IMR-90 (cell line): ENCODE data around the gene ELAVL4. TPM values are rescaled to one million over a fixed set of nuclear protein-coding genes. Genes with fewer than 3 reads are reported as not detected.

Experiments used
- ATAC-seq: fragments of 200-7000 bp; cut with Tn5 transposase; 2 replicates; pipeline ENCODE4 v1.9.1; 2020; ENCODE audit warnings: low read depth, mild to moderate bottlenecking, moderate library complexity
- BruUV-seq: library from RNA; stranded (reverse); fragments of 400-500 nt; replicated peaks from 2 replicates; lab custom pipeline; 2021; lab: Mats Ljungman, UMichigan
- CTCF ChIA-PET: fragments of 300-600 bp; formaldehyde crosslinking; extraction: SDS; loops from one replicate; lab custom pipeline; 2021; ENCODE audit warnings: antibody characterized with exemption; lab: Yijun Ruan, JAX
- POLR2A ChIA-PET: fragments of 300-600 bp; sonication (Branson Sonifier 250); formaldehyde crosslinking; loops from one replicate; lab custom pipeline; 2022; ENCODE audit warnings: antibody characterized with exemption; ENCODE audit not compliant: unreplicated experiment; lab: Charles Lee
- DNase-seq: peaks from one replicate; pipeline ENCODE4 v3.0.0; 2013
- H2AFZ ChIP-seq: replicated peaks from 2 replicates; pipeline ENCODE3; 2013; ENCODE audit warnings: low read length, mild to moderate bottlenecking; ENCODE audit not compliant: poor library complexity
- H2AK5ac ChIP-seq: 2 replicates; pipeline ENCODE4 v1.6.1; 2013; ENCODE audit warnings: low read depth, low read length, inconsistent platforms
- H2AK9ac ChIP-seq: replicated peaks from 2 replicates; pipeline ENCODE3; 2013; ENCODE audit warnings: mild to moderate bottlenecking, low read depth, low read length, moderate library complexity; ENCODE audit not compliant: poor library complexity
- H2BK120ac ChIP-seq: 2 replicates; pipeline ENCODE4 v1.6.1; 2013; ENCODE audit warnings: low read depth, low read length, inconsistent platforms
- H2BK15ac ChIP-seq: 3 replicates; pipeline ENCODE4 v1.6.1; 2013; ENCODE audit warnings: low read depth, low read length, inconsistent platforms
- H2BK20ac ChIP-seq: 2 replicates; pipeline ENCODE4 v1.6.1; 2013; ENCODE audit warnings: low read depth, mild to moderate bottlenecking, inconsistent platforms, low read length, moderate library complexity
- H2BK5ac ChIP-seq: 2 replicates; pipeline ENCODE4 v1.6.1; 2013; ENCODE audit warnings: mild to moderate bottlenecking, low read depth, low read length, inconsistent platforms; ENCODE audit not compliant: poor library complexity, severe bottlenecking
- H3K14ac ChIP-seq: replicated peaks from 2 replicates; pipeline ENCODE4 v1.6.1; 2013; ENCODE audit warnings: low read depth, low read length, inconsistent platforms
- H3K18ac ChIP-seq: 2 replicates; pipeline ENCODE4 v1.6.1; 2013; ENCODE audit warnings: low read depth, low read length, control low read depth
- H3K23ac ChIP-seq: 2 replicates; pipeline ENCODE4 v1.6.1; 2013; ENCODE audit warnings: low read depth, low read length, inconsistent platforms
- H3K27ac ChIP-seq: 2 replicates; pipeline ENCODE4 v1.5.1; 2013; ENCODE audit warnings: mild to moderate bottlenecking, control low read depth, low read length; ENCODE audit not compliant: insufficient read depth
- H3K27me3 ChIP-seq: 2 replicates; pipeline ENCODE4 v1.6.1; 2013; ENCODE audit warnings: low read length; ENCODE audit not compliant: control insufficient read depth, insufficient read depth
- H3K36me3 ChIP-seq: 2 replicates; pipeline ENCODE4 v1.6.1; 2013; ENCODE audit warnings: low read length, mixed read lengths; ENCODE audit not compliant: control insufficient read depth, insufficient read depth
- H3K4ac ChIP-seq: 2 replicates; pipeline ENCODE4 v1.6.1; 2013; ENCODE audit warnings: low read depth, low read length, inconsistent platforms
- H3K4me1 ChIP-seq: 2 replicates; pipeline ENCODE4 v1.6.1; 2013; ENCODE audit warnings: low read length, mixed read lengths; ENCODE audit not compliant: control insufficient read depth, insufficient read depth
- H3K4me2 ChIP-seq: 2 replicates; pipeline ENCODE4 v1.6.1; 2013; ENCODE audit warnings: low read depth, mild to moderate bottlenecking, control low read depth, low read length, moderate library complexity
- H3K4me3 ChIP-seq: 2 replicates; pipeline ENCODE4 v1.5.1; 2013; ENCODE audit warnings: low read depth, mild to moderate bottlenecking, control low read depth, low read length, moderate library complexity; ENCODE audit not compliant: insufficient read depth
- H3K56ac ChIP-seq: 2 replicates; pipeline ENCODE4 v1.6.1; 2013; ENCODE audit warnings: low read length, inconsistent platforms; ENCODE audit not compliant: insufficient read depth; ENCODE audit errors: extremely low read depth
- H3K79me1 ChIP-seq, 2 experiments: 2 replicates each; pipeline ENCODE4 v1.6.1; 2013; ENCODE audit warnings: low read length in 2 of 2, inconsistent platforms in 1 of 2, low read depth in 1 of 2
- H3K9ac ChIP-seq: 2 replicates; pipeline ENCODE4 v1.6.1; 2013; ENCODE audit warnings: low read depth, low read length, control low read depth
- H3K9me1 ChIP-seq: 2 replicates; pipeline ENCODE4 v1.6.1; 2013; ENCODE audit warnings: low read length, inconsistent platforms; ENCODE audit not compliant: insufficient read depth
- H3K9me3 ChIP-seq: 2 replicates; pipeline ENCODE4 v1.6.1; 2013; ENCODE audit warnings: low read length; ENCODE audit not compliant: control insufficient read depth, insufficient read depth
- H4K20me1 ChIP-seq: 2 replicates; pipeline ENCODE4 v1.6.1; 2013; ENCODE audit warnings: low read length, inconsistent platforms; ENCODE audit not compliant: insufficient read depth
- H4K5ac ChIP-seq: 2 replicates; pipeline ENCODE4 v1.6.1; 2013; ENCODE audit warnings: mild to moderate bottlenecking, low read depth, low read length, control low read depth
- H4K8ac ChIP-seq, 2 experiments: 2 replicates each; pipeline ENCODE4 v1.6.1; 2013; ENCODE audit warnings: low read depth in 2 of 2, low read length in 2 of 2, control low read depth in 1 of 2, inconsistent platforms in 1 of 2
- H4K91ac ChIP-seq: 2 replicates; pipeline ENCODE4 v1.6.1; 2013; ENCODE audit warnings: low read depth, low read length, inconsistent platforms; ENCODE audit not compliant: insufficient read depth
- CEBPB ChIP-seq: IDR thresholded peaks from 2 replicates; pipeline ENCODE4 v1.6.1; 2012; ENCODE audit warnings: low read depth, low read length, improper control_type of control experiment
- CHD1 ChIP-seq: IDR thresholded peaks from 2 replicates; pipeline ENCODE4 v1.6.1; 2012; ENCODE audit warnings: low read depth, low read length, improper control_type of control experiment
- FOS ChIP-seq: fragments of 150-350 bp; IDR thresholded peaks from 2 replicates; pipeline ENCODE4 v1.6.1; 2016; ENCODE audit warnings: low read depth, low read length
- MAFK ChIP-seq: IDR thresholded peaks from 2 replicates; pipeline ENCODE4 v1.6.1; 2012; ENCODE audit warnings: low read depth, low read length, improper control_type of control experiment
- MXI1 ChIP-seq: IDR thresholded peaks from 2 replicates; pipeline ENCODE4 v1.6.1; 2012; ENCODE audit warnings: low read depth, mild to moderate bottlenecking, low read length, moderate library complexity, borderline replicate concordance
- NFE2L2 ChIP-seq: fragments of 150-350 bp; IDR thresholded peaks from 2 replicates; pipeline ENCODE4 v1.6.1; 2016; ENCODE audit warnings: low read depth, mild to moderate bottlenecking, low read length
- POLR2A ChIP-seq: IDR thresholded peaks from 2 replicates; pipeline ENCODE4 v1.6.1; 2012; ENCODE audit warnings: mild to moderate bottlenecking, low read depth, low read length
- RAD21 ChIP-seq: IDR thresholded peaks from 2 replicates; pipeline ENCODE4 v1.6.1; 2012; ENCODE audit warnings: low read length, improper control_type of control experiment
- RCOR1 ChIP-seq: IDR thresholded peaks from 2 replicates; pipeline ENCODE4 v1.6.1; 2012; ENCODE audit warnings: mild to moderate bottlenecking, low read length, improper control_type of control experiment; ENCODE audit not compliant: insufficient replicate concordance
- RFX5 ChIP-seq: IDR thresholded peaks from 2 replicates; pipeline ENCODE4 v1.8.0; 2012; ENCODE audit warnings: low read depth, mild to moderate bottlenecking, low read length, moderate library complexity
- SMC3 ChIP-seq: fragments of 150-350 bp; IDR thresholded peaks from 2 replicates; pipeline ENCODE4 v1.6.1; 2016; ENCODE audit warnings: low read depth, mild to moderate bottlenecking, antibody characterized with exemption, low read length, moderate library complexity
- WGBS, 2 experiments: methylation state at CpG; one replicate each; pipeline versions ENCODE4 v1.1.5 to v1.1.7; 2013; ENCODE audit warnings: missing lambda C conversion rate in 2 of 2; ENCODE audit not compliant: insufficient read length in 1 of 2; ENCODE audit errors: extremely low coverage in 2 of 2; 5-methylcytosine and 5-hydroxymethylcytosine counted together
- dilution Hi-C: fragments of 300-500 bp; cut with HindIII; formaldehyde crosslinking; loops from one replicate; pipeline ENCODE4 v1.14.3; 2018; ENCODE audit warnings: low sequenced_read_pairs; ENCODE audit not compliant: unreplicated experiment
- in situ Hi-C: fragments of 300-500 bp; cut with MboI; formaldehyde crosslinking; loops from 3 replicates; pipeline ENCODE4 v1.14.3; 2019; ENCODE audit warnings: low sequenced_read_pairs, inconsistent platforms, mixed read lengths
- intact Hi-C: fragments of 100-400 bp; cut with micrococcal nuclease; formaldehyde crosslinking; loops from 2 replicates; pipeline ENCODE4 v1.10.0; 2022
- polyA plus RNA-seq, 3 experiments: library from polyadenylated mRNA; depleted of rRNA; stranded (reverse); fragments of >200 nt; gene quantifications; 2 replicates each; pipeline ENCODE4 v1.2.3, GENCODE V29; 2012; ENCODE audit warnings: low replicate concordance in 1 of 3
- total RNA-seq: library from RNA; depleted of rRNA; stranded (reverse); fragments of >200 nt; gene quantifications from 2 replicates; pipeline ENCODE4 v1.2.3, GENCODE V29; 2012
- TF ChIP-seq, protein P1 (sequence below): fragments of 150-350 bp; IDR thresholded peaks from 2 replicates; pipeline ENCODE4 v1.6.1; 2017; ENCODE audit warnings: mild to moderate bottlenecking, antibody characterized with exemption, low read length, low read depth
- TF ChIP-seq, protein P2 (sequence below): conservative IDR thresholded peaks from 2 replicates; pipeline ENCODE4 v1.5.1; 2012; ENCODE audit warnings: mild to moderate bottlenecking, low read depth, low read length, improper control_type of control experiment

The ELAVL4 gene
- total and polyA plus RNA-seq, 2 of the 4 experiments (the other 2 are of a cell fraction) = not detected

- H3K27me3 ChIP-seq = no peaks in the 10 kb centered on the region
- peaks cover 2% of the 10 kb centered on the region; the same call in 1 of the 2 replicates for H3K9me3 ChIP-seq
- no peak overlapping the region for H3K18ac ChIP-seq
- no peak overlapping the region for H4K91ac ChIP-seq
- dilution Hi-C loops (no loop called here), in situ Hi-C loops (no loop called here), intact Hi-C loops (no loop called here)
- no peaks in the 10 kb centered on the region for H3K9me1 ChIP-seq
- no peak overlapping the region for H3K56ac ChIP-seq
- TF ChIP-seq CEBPB = no peak
- no peak for TF ChIP-seq MAFK
- TF ChIP-seq RFX5 = no peak
- no peak for TF ChIP-seq NFE2L2
- no peak for TF ChIP-seq POLR2A
- no peak for TF ChIP-seq SMC3
- TF ChIP-seq, protein P1, sequence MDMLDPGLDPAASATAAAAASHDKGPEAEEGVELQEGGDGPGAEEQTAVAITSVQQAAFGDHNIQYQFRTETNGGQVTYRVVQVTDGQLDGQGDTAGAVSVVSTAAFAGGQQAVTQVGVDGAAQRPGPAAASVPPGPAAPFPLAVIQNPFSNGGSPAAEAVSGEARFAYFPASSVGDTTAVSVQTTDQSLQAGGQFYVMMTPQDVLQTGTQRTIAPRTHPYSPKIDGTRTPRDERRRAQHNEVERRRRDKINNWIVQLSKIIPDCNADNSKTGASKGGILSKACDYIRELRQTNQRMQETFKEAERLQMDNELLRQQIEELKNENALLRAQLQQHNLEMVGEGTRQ = no peak
- no peak for TF ChIP-seq RAD21
- no peak for TF ChIP-seq CHD1
- TF ChIP-seq, protein P2, sequence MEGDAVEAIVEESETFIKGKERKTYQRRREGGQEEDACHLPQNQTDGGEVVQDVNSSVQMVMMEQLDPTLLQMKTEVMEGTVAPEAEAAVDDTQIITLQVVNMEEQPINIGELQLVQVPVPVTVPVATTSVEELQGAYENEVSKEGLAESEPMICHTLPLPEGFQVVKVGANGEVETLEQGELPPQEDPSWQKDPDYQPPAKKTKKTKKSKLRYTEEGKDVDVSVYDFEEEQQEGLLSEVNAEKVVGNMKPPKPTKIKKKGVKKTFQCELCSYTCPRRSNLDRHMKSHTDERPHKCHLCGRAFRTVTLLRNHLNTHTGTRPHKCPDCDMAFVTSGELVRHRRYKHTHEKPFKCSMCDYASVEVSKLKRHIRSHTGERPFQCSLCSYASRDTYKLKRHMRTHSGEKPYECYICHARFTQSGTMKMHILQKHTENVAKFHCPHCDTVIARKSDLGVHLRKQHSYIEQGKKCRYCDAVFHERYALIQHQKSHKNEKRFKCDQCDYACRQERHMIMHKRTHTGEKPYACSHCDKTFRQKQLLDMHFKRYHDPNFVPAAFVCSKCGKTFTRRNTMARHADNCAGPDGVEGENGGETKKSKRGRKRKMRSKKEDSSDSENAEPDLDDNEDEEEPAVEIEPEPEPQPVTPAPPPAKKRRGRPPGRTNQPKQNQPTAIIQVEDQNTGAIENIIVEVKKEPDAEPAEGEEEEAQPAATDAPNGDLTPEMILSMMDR = no peak
- no peak for TF ChIP-seq FOS
- TF ChIP-seq RCOR1 = no peak
- no peak for TF ChIP-seq MXI1
- no peak overlapping the region for H3K23ac ChIP-seq
- no peak overlapping the region for H2AK5ac ChIP-seq
- no peak overlapping the region for H4K8ac ChIP-seq
- no peak for ATAC-seq
- H4K20me1 ChIP-seq = no peaks in the 10 kb centered on the region
- H2BK120ac ChIP-seq = no peak overlapping the region
- no peak overlapping the region for H3K4me3 ChIP-seq
- no TSS peak for BruUV-seq
- H3K9ac ChIP-seq = no peak overlapping the region
- H3K27ac ChIP-seq = no peak overlapping the region
- DNase-seq = no peak
- H3K36me3 ChIP-seq = no peaks in the 10 kb centered on the region
- WGBS, 2 experiments = no CpG with 5 or more reads among the region's 2 CpGs
- H3K4me1 ChIP-seq = no peaks in the 10 kb centered on the region
- no peak overlapping the region for H2BK20ac ChIP-seq
- no peak overlapping the region for H4K5ac ChIP-seq
- H3K4me2 ChIP-seq = no peak overlapping the region
- no peak overlapping the region for H3K14ac ChIP-seq
- H2BK5ac ChIP-seq = no peak overlapping the region
- H2BK15ac ChIP-seq = no peak overlapping the region
- no peak overlapping the region for H2AFZ ChIP-seq
- ChIA-PET CTCF (no interaction called here), POLR2A (no interaction called here)
- no peak overlapping the region for H2AK9ac ChIP-seq
- no peak overlapping the region for H3K4ac ChIP-seq
- H3K79me1 ChIP-seq = no peaks in the 10 kb centered on the region
Observed at GRCh38 chr1:50195205-50195604, 86.5 kb downstream of the ELAVL4 start.
